ENCODE measurements around the gene ACYP2.

The ACYP2 gene

GRCh38 chr2:54341656-54342055 lies 226.2 kb downstream of the ACYP2 start:
- TF ChIP-seq CTCF (IDR thresholded peaks at IDR 0.05; ENCODE audit: unreplicated experiment in 3 of 3), result no peak
- Mint-ChIP-seq H3K36me3 (ENCODE audit: low read depth) (no peaks in the 10 kb centered on the region), H3K27me3 (ENCODE audit: low read depth) (no peaks in the 10 kb centered on the region)

GRCh38 chr2:54342603-54343002 lies 227.2 kb downstream of the ACYP2 start:
- no peaks in the 10 kb centered on the region for H3K27me3 Mint-ChIP-seq (ENCODE audit: low read depth)
- no peaks in the 10 kb centered on the region for H3K4me1 Mint-ChIP-seq

More at GRCh38 chr2:54341656-54342055, 226.2 kb downstream of the ACYP2 start:
- H3K27ac Mint-ChIP-seq, result no peak overlapping the region
- no peaks in the 10 kb centered on the region for H3K4me1 Mint-ChIP-seq
- no peak overlapping the region for H3K4me3 Mint-ChIP-seq
- peaks cover 8% of the 10 kb centered on the region for H3K9me3 Mint-ChIP-seq

GRCh38 chr2:54347622-54348021 lies 232.2 kb downstream of the ACYP2 start:
- no peak for TF ChIP-seq CTCF (IDR thresholded peaks at IDR 0.05; ENCODE audit: unreplicated experiment in 3 of 3)
- Mint-ChIP-seq H3K27ac (no peak overlapping the region), H3K4me1 (no peaks in the 10 kb centered on the region), H3K36me3 (ENCODE audit: low read depth) (no peaks in the 10 kb centered on the region), H3K27me3 (ENCODE audit: low read depth) (no peaks in the 10 kb centered on the region), H3K4me3 (no peak overlapping the region), H3K9me3 (peaks cover 9% of the 10 kb centered on the region)

More at GRCh38 chr2:54342603-54343002, 227.2 kb downstream of the ACYP2 start:
- TF ChIP-seq CTCF (IDR thresholded peaks at IDR 0.05; ENCODE audit: unreplicated experiment in 3 of 3), result no peak
- peaks cover 9% of the 10 kb centered on the region for H3K9me3 Mint-ChIP-seq
- H3K36me3 Mint-ChIP-seq (ENCODE audit: low read depth), result no peaks in the 10 kb centered on the region
- no peak overlapping the region for H3K4me3 Mint-ChIP-seq
- no peak overlapping the region for H3K27ac Mint-ChIP-seq

- no peak for TF ChIP-seq CTCF (IDR thresholded peaks at IDR 0.05; ENCODE audit: unreplicated experiment in 3 of 3)
- Mint-ChIP-seq H3K9me3 (peaks cover 9% of the 10 kb centered on the region), H3K27ac (no peak overlapping the region), H3K27me3 (ENCODE audit: low read depth) (no peaks in the 10 kb centered on the region), H3K4me1 (no peaks in the 10 kb centered on the region), H3K36me3 (ENCODE audit: low read depth) (no peaks in the 10 kb centered on the region), H3K4me3 (no peak overlapping the region)
Measured at GRCh38 chr2:54348646-54349045, 233.2 kb downstream of the ACYP2 start.

- Mint-ChIP-seq H3K27me3 (ENCODE audit: low read depth) (no peaks in the 10 kb centered on the region), H3K9me3 (peaks cover 5% of the 10 kb centered on the region), H3K27ac (no peak overlapping the region), H3K4me3 (no peak overlapping the region), H3K4me1 (no peaks in the 10 kb centered on the region), H3K36me3 (ENCODE audit: low read depth) (no peaks in the 10 kb centered on the region)
- TF ChIP-seq CTCF (IDR thresholded peaks at IDR 0.05; ENCODE audit: unreplicated experiment in 3 of 3), result no peak
Measured at GRCh38 chr2:54350426-54350825, 235.0 kb downstream of the ACYP2 start.

GRCh38 chr2:54353216-54353615 lies 237.8 kb downstream of the ACYP2 start:
- Mint-ChIP-seq H3K36me3 (ENCODE audit: low read depth) (no peaks in the 10 kb centered on the region), H3K9me3 (peaks cover 3% of the 10 kb centered on the region), H3K27ac (no peak overlapping the region), H3K4me3 (no peak overlapping the region), H3K4me1 (no peaks in the 10 kb centered on the region), H3K27me3 (ENCODE audit: low read depth) (no peaks in the 10 kb centered on the region)
- no peak for TF ChIP-seq CTCF (IDR thresholded peaks at IDR 0.05; ENCODE audit: unreplicated experiment in 3 of 3)

Data from nephron (organoid).